Mucosa of descending colon (tissue), 3 donors: ENCODE results near the gene PRXL2B. TPM values are rescaled to one million over a fixed set of nuclear protein-coding genes. Genes with fewer than 3 reads are reported as not detected.
A peak's percentile ranks its signal among the peaks of the same experiment; 100 is the strongest.

Experiments
- ATAC-seq: fragments of 200-7000 bp; cut with Tn5 transposase; one replicate; pipeline ENCODE4 v1.9.1; 2020; ENCODE audit warnings: mild to moderate bottlenecking, moderate library complexity
- DNase-seq, 3 donors: peaks; one replicate each; pipeline ENCODE4 v3.0.0-alpha.2; 2020
- H3K36me3 ChIP-seq: fragments of 200-600 bp; one replicate; pipeline ENCODE4 v1.8.0; 2021; ENCODE audit warnings: low read depth, mild to moderate bottlenecking
- H3K4me1 ChIP-seq: fragments of 200-600 bp; one replicate; pipeline ENCODE4 v1.8.0; 2021; ENCODE audit warnings: low read depth, mild to moderate bottlenecking
- H3K4me3 ChIP-seq: fragments of 200-600 bp; one replicate; pipeline ENCODE4 v1.8.0; 2021; ENCODE audit warnings: mild to moderate bottlenecking
- H3K9me3 ChIP-seq: fragments of 200-600 bp; one replicate; pipeline ENCODE4 v1.8.0; 2021; ENCODE audit warnings: mild to moderate bottlenecking
- CTCF ChIP-seq: fragments of 200-600 bp; IDR thresholded peaks from one replicate; pipeline ENCODE4 v1.8.0; 2022; ENCODE audit warnings: antibody characterized with exemption, mild to moderate bottlenecking
- intact Hi-C, 2 donors: fragments of 100-400 bp; cut with DNase I in 1 of 2; cut with micrococcal nuclease in 1 of 2; formaldehyde crosslinking; loops; one replicate each; pipeline versions ENCODE4 v1.11.0 to v1.11.1; 2022; cut with DNase I, micrococcal nuclease
- long read RNA-seq, 2 donors: library from polyadenylated mRNA; unstranded; transcript quantifications; one replicate each; pipeline ENCODE4 v2.0.0, GENCODE V29; 2019 to 2021
- total RNA-seq, 3 donors: library from RNA; stranded (reverse); fragmentation: NEBNext Ultra II Directional in 2 of 3; extraction: Animal tissue kit (Norgen Biotek cat#: 25700) in 2 of 3; gene quantifications; one replicate each; pipeline versions ENCODE4 v1.2.1 to v1.2.4, GENCODE V29; 2021 to 2023
- donor health status: DM: no; HTN: no; CAD: no; lungs with moderate emphysema.
- donor health status: DM: no; HTN: no; CAD: no.
- donor health status: DM: no; HTN: yes; CAD: no.

PRXL2B gene
- total RNA-seq, result 10 to 100 TPM; 45.2 to 65.5 (median 48.3) TPM
- long read RNA-seq, donor 1, transcript PRXL2B-204 (7 exons, 2,749 nt), result major isoform, 26 of 86 reads
- long read RNA-seq, donor 1, transcript PRXL2B-203 (7 exons, 2,689 nt), result minor isoform, 21 of 86 reads
- long read RNA-seq, donor 1, partial matches to known transcripts, result 12 of 86 reads
- long read RNA-seq, donor 1, other reads (novel, unspliced or antisense), result 23 of 86 reads
- long read RNA-seq, donor 2, transcript PRXL2B-204 (7 exons, 2,749 nt), result major isoform, 9 of 25 reads
- long read RNA-seq, donor 2, partial matches to known transcripts, result 3 of 25 reads
- long read RNA-seq, donor 2, other reads (novel, unspliced or antisense), result 8 of 25 reads

- Histone ChIP-seq H3K4me3 (peak within 1 kb of the TSS; percentile 72), H3K9me3 (no peaks in the 10 kb centered on the region), H3K4me1 (peaks cover 24% of the 10 kb centered on the region), H3K36me3 (peaks cover 2% of the 10 kb centered on the region)
- intact Hi-C loops, result no loop called here
- ATAC-seq (peak; percentile 86), DNase-seq (peak; percentile 99 to 100 (median 99))
- no peak for TF ChIP-seq CTCF
Measured at GRCh38 chr1:2586154-2587070, at the start of gene PRXL2B. Gene PRXL2B (plus strand): TSS chr1:2586777. CDS start chr1:2586886, 109 bp downstream.

- Histone ChIP-seq H3K9me3 (no peaks in the 10 kb centered on the region), H3K4me1 (peaks cover 39% of the 10 kb centered on the region), H3K36me3 (no peaks in the 10 kb centered on the region), H3K4me3 (no peak overlapping the region)
- TF ChIP-seq CTCF, result no peak
- ATAC-seq (no peak), DNase-seq (no peak)
- intact Hi-C loops, result no loop called here
Measured at GRCh38 chr1:2537784-2538115, 48.8 kb upstream of the PRXL2B start.

- Histone ChIP-seq H3K4me3 (no peak overlapping the region), H3K36me3 (no peaks in the 10 kb centered on the region), H3K4me1 (peaks cover 43% of the 10 kb centered on the region), H3K9me3 (no peaks in the 10 kb centered on the region)
- TF ChIP-seq CTCF, result no peak
- intact Hi-C loops, result no loop called here
- DNase-seq (no peak), ATAC-seq (no peak)
Measured at GRCh38 chr1:2538376-2538775, 48.2 kb upstream of the PRXL2B start.

GRCh38 chr1:2538872-2539271 is 47.7 kb upstream of the PRXL2B start:
- TF ChIP-seq CTCF, result no peak
- DNase-seq (no peak), ATAC-seq (no peak)
- no peak overlapping the region for H3K4me3 ChIP-seq
- intact Hi-C loops, result no loop called here
- H3K36me3 ChIP-seq, result no peaks in the 10 kb centered on the region
- H3K4me1 ChIP-seq, result peaks cover 48% of the 10 kb centered on the region
- no peaks in the 10 kb centered on the region for H3K9me3 ChIP-seq

GRCh38 chr1:2539312-2539907 is 47.2 kb upstream of the PRXL2B start:
- Histone ChIP-seq H3K36me3 (no peaks in the 10 kb centered on the region), H3K4me3 (no peak overlapping the region), H3K9me3 (no peaks in the 10 kb centered on the region), H3K4me1 (peaks cover 51% of the 10 kb centered on the region)
- ATAC-seq, result no peak
- no peak for TF ChIP-seq CTCF
- DNase-seq, result peak in 2 of 3 donors; percentile 41 to 66
- intact Hi-C loops, result no loop called here
